RCC 7860 (cell line): ENCODE measurements around the gene KCNH1.

Experiments used
- DNase-seq: peaks from one replicate; pipeline ENCODE4 v3.0.0-alpha.2; 2015; ENCODE audit warnings: low spot score
- FAIRE-seq: peaks from 2 replicates; lab custom pipeline; 2012; peaks lifted over from hg19 to GRCh38; lab: Jason Lieb, UNC

KCNH1 gene

GRCh38 chr1:210817385-210818275, 316.3 kb downstream of the KCNH1 start:
- no peak for FAIRE-seq
- DNase-seq = no peak

DNA sequence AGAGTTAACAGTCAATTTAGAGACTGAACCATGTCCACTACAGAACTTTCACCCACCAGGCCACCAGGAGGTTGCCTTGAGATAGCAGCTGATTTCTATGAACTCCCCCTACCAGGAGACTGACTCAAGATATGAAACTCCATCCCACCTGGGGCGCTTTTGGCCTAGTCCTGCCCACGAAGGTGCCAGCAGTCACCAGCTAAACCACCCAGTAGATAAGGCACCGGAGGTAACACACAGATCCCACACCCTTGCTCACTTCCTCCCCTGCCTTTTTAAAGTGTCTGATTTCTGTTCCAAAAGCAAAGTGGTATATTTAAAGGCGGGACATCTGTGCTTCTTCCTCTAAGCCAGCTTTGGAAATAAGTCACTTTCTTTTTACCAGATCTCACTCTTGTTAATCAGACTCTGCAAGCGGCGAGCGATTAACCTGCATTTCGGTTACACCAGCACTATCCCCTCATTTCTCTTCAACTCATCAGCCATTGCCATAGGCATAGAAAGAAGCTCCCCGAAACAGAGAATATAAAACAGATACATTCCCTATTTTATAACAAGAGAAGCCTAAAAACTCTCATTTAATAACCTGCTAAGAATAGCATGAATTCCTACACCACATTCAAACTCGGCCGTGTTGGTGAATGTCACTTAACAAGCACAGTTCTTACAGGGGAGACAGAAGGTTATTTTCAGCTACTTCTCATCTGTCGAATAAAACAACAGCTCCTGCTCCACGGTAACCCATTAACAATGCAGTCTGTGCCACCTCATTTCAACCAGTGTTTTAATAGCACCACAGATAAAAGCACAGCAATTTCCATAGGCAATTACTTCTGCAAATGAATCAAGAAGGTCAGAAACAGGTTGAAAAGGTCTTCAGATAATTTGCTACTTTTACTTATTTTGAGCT, 318.1 kb downstream of the KCNH1 start:
- no peak for FAIRE-seq
- DNase-seq = no peak

DNA sequence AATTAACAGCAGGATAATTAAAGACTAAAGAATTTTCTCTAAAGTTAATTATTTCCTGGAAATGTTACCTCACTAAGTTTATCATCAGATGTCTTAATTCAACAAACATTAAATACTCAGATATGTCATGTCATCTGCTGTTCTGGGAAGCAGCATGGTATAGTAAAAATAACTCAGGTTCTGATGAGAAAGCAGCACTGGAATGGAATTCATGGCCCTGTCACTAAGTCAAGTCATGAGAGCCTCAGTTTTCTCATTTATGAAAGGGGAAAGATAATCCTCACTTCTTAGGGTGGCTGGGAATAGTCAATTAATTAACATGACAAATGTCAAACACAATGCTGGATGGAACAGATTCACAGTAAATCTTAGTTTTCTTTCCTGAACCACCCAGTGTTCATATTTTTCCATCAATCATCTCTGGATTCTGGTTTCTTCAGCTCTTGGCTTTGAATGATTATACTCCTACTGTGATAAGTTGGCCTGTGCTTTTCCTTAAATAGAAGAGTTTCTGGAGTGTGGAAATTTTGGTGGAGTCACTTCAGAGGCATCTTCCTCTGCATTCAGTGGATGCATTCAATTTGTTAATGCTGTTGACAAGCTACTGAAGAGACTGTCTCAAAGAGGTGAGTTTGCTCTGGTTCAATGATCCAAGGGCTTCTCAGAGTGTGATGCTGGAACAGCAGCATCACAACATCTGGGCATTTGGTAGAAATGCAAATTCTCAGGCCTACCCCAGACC, 319.4 kb downstream of the KCNH1 start:
- no peak for DNase-seq
- FAIRE-seq = no peak

- DNase-seq (no peak), FAIRE-seq (no peak)
Observed at GRCh38 chr1:210801501-210801900, 332.4 kb downstream of the KCNH1 start.

- FAIRE-seq (no peak), DNase-seq (no peak)
Observed at GRCh38 chr1:210800756-210801155, 333.2 kb downstream of the KCNH1 start.

DNA sequence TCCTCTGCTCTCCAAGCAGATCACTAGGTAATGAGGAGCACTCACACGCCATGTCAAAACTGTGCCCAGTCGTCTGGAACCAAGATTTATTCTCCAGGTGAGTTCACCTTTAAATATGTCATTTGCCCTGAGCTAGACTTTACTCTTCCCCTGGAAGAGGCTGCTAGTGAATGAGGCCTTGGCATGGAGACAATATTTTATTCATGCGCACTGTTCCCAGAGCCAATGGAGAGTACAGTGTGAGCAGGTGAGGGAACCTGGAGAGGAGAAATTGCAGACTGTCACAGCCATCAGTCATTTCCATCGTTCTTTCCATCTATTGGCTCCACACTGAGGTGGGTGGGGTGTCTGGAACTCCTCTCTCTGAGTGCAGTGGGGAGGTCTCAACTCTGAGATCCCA, 333.6 kb downstream of the KCNH1 start:
- no peak for DNase-seq
- FAIRE-seq = no peak

DNA sequence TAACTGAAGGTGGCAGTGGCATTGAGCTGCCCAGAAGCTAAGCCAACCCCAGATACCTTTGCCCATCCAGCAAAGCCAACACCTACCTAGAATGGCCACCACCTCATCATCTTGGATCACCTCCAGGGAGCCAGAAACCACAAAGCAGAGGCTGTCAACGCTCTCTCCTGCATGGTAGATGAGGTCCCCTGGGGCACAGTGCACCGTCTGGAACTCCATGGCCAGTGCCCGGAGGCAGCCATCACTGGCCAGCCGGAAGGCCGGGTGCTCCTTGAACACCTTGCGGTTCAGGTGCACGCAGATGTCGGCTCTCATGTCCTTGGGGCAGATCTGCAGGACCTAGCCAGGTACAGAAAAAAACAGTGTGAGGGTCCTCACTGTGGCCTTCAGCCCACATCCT, 336.5 kb downstream of the KCNH1 start:
- FAIRE-seq (no peak), DNase-seq (no peak)

DNA sequence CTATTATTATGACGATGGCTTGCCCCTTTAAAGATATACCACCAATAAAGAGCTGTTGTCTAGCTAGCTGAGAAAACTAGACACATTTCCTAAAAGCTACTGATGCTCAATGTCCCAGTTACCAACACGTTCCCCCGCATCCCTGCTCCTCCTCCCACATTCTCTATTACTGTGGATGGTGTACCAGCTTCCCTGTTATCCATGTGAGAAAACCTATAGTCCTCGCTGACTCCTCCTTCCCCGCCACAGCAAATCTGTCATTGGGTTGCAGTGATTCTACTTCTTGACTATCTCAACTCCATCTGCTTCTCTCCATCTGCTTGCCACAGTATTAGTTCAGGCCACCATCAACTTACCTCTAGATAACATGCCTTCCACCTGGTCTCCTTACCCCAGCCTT, 337.5 kb downstream of the KCNH1 start:
- FAIRE-seq = no peak
- no peak for DNase-seq

DNA sequence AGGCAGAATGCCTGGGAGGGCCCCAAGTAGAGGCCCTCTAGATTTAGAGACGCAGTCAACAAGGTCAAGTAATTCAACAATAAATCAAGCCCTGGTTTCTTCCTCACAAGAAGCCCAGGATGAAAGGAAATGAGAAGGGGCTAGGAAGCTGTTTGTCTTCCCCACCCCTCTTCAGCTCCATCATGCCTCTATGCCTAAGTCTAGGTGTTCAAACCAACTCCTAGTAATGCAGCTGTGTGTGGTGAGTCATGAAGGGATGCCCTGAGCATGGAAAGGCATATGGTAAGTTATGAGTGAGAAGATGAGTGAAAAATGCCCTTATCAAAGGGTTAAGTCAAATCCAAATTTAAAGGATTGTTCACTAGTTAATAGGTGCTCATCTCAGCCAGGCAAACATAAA, 339.5 kb downstream of the KCNH1 start:
- DNase-seq (no peak), FAIRE-seq (no peak)

DNA sequence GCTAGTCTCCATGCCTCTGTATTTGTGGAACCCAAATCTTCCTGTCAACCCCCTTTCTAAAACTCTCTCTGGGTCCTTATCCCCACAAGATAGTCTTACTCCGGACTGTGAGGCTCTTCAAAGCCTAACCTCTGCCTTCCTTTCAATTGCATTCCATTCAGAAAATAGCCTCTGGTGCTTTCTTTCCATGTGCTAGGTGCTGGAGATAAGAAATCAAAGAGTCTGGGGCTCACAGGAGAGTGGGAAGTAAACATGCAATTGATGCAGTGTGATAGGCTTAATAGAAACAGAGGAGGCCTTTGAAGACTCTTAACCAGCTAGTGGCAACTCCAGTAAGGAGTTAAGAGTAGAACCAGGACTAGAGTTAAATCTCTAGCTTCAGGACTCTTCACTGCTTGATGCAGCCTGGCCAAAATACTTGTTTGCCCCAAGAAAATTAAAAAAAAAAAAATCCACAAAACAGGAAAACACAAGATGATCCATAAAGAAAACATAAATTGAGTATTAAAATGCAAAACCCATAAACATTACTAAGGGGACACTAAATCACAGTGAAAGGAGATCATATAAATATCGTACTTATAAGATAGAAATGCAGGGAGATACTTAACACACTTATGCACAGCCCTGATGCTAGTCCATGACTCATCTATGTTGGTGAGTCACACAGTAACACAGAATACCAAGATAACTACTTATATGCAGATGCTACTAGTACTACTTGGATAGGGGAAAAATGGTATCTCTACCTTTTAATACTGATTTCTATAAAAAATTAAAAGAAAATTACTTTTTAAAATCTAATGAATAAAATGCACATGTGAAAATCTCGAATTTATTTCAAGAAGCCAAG, 341.5 kb downstream of the KCNH1 start:
- FAIRE-seq = peak; percentile 92
- DNase-seq = peak; percentile 69

GRCh38 chr1:210790196-210790595, 343.8 kb downstream of the KCNH1 start:
- no peak for FAIRE-seq
- no peak for DNase-seq

- DNase-seq = no peak
- no peak for FAIRE-seq
Observed at GRCh38 chr1:210787800-210788199, 346.1 kb downstream of the KCNH1 start.

DNA sequence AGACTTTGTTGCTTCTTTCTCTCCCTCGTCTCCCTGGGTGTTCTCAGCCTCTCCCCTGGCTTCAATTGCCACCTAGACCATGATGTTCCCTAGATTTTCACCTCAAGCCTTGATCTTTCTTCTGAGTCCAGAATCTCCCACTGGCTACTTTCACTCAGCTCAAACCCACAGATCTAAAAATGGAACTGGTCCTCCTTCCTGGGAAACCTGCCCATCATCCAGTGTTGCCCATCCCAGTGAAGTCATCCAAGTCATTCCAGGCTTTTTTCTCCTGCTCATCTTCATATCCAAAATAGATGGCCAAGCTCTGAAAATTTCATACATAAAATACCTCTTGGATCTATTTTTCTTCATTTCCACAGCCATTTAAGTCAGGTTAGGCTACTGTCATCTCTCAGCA, 347.4 kb downstream of the KCNH1 start:
- DNase-seq (no peak), FAIRE-seq (no peak)

DNA sequence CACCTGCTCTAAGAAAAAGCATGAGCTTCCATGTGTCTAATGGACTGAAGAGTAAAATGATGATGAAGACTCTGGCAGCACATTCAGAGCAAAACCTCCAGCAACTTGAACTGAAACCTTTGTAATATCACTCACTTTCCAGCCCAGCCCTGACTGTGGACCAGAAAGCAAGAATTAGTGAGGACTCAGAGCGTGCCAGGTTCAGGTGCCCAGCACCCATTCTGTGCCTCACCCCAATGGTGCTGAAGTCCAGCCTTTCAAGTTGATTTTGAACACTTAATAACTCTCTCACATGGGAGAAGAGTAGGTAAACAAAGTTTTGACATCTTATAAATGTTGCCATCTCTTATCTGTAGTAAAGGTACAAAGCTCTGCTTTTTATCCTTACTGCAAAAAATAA, 350.0 kb downstream of the KCNH1 start:
- DNase-seq (no peak), FAIRE-seq (no peak)

DNA sequence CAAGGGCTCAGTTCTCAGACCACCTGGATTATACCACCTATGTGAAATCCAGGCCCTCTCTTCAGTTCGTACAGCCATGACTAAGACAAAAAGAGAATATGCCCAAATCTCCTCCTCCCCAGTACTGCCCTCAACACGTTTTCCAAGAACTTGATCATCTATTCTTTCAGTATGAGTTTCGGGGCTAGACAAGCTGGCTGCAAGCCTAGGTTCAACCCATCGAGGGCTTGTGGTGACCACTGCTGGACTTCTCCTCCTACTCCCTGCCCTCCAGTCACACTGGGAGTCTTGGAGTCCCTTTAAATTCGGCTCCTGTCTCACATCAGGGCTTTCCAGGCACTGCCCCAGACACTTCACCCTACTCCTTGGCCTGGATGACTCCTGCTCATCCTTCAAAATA, 352.3 kb downstream of the KCNH1 start:
- DNase-seq = no peak
- no peak for FAIRE-seq

DNA sequence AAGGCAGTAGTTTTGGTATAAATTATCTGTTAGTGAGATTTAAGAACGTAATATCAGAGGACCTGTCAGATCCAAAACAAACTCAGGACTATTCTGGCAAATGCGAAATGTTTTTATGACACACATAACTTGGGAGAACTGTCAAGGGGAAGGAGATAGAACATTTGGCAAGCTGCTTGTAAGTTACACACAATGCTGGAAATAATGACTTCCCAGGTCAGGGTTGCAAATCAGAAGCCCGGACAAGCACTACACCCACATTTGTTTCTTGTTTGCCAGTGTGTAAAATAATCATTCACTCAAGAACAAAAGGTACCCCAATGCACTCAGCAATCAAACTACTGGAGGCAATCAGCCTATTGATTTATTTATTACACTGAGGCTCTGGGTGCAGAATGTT, 354.7 kb downstream of the KCNH1 start:
- no peak for FAIRE-seq
- no peak for DNase-seq

DNA sequence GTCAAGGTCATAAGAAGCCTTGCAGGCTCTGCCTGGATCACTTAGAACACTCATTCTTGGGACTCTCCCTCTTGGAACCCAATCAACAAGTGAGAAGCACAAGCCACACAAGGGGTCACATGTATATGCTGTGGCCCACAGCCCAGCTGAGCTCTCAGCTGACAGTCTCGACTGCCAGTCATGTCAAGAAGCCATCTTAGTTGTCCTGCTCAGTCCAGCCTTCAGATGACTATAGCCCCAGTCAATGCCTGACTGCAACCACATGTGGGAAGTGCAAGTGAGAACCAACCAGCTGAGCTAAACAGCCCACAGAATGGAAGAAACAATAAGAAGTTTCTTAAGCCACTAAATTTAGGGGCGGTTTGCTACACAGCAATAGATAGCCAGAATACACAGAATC, 356.0 kb downstream of the KCNH1 start:
- no peak for FAIRE-seq
- DNase-seq = no peak

GRCh38 chr1:210776712-210777111, 357.2 kb downstream of the KCNH1 start:
- FAIRE-seq (no peak), DNase-seq (no peak)

GRCh38 chr1:210775289-210775688, 358.7 kb downstream of the KCNH1 start:
- no peak for FAIRE-seq
- DNase-seq = no peak

DNA sequence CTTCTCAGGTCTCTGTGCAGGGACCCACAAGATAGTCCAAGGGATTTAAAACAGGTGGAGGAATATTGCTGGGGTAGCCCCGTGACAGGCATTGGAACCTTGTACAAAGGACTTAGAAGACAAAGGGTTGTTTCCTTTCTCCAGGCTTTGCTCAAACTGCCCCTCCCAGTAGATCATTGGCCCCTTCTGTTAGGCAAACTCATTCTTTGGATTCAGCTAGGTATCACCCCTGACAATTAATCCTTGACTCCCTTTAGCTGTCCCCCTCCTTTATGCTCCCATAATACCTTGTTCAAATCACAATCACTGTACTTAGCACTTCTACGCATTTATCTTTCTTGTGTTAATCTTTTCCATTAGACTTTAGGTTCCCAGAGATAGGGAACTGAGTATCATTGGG, 360.5 kb downstream of the KCNH1 start:
- DNase-seq = no peak
- no peak for FAIRE-seq
